NOMO-1 treated with DMSO at 0.1 percent for 48 hours (cell line): ENCODE data around the gene PDE5A.
"Not testable (repeated sequence)": the region's sequence is repeated elsewhere in the genome, so short reads cannot be mapped to it uniquely, and the experiment has no call there.

Experiments
- DNase-seq: peaks from one replicate; lab custom pipeline; 2025; ENCODE audit not compliant: unreplicated experiment; lab: John Stamatoyannopoulos, UW

PDE5A gene

GRCh38 chr4:119478446-119479179 lies 150.0 kb downstream of the PDE5A start:
- no peak for DNase-seq

DNA sequence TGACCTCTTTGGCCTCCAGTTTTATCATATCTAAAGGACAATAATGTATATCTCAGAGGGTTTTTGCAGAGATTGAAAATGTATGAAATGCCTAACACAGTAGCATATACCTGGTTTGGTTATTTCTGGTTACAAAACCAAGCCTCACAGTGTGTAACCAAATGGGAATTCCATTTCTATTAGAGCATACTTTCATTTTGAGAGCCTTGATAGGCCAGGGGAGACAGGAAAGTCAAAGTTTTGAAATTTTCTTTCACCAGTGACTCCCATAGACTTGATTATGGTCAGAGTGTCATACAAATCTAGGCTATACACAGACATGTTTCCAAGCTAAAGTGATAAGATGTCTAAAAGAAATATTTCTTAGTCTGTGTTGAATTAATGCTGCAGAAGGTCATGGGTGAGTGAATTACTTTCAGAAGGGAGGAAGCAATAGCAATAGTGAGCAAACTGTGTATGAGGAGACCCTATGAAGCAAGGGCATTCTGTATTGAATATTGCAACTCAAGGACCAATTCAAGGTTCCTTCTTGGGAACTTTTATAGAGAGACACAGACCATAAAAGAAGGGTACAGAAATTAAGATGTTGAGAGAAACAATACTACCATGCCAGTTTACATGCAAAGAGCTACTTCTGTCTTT lies 151.1 kb downstream of the PDE5A start:
- DNase-seq, result no peak

GRCh38 chr4:119471259-119471658 lies 157.3 kb downstream of the PDE5A start:
- no peak for DNase-seq

DNA sequence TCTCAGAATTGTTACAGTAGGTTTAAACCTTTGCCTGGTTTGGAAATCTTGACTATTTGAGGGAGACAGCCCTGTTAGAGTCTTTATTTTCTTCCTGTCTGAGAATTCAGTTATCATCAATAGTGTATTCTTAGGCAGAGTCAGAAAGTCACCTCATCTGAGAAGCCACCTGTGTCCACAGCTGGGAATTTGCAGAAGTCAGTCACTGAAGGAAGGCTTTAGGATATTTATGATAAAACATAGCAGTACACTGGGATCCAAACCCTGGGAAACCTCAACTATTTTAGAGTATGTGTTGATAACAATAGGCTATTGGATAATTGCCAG lies 157.9 kb downstream of the PDE5A start:
- DNase-seq, result not testable (repeated sequence)

- not testable (repeated sequence) for DNase-seq
Observed at GRCh38 chr4:119470021-119470736, 158.4 kb downstream of the PDE5A start.

GRCh38 chr4:119469039-119469438 lies 159.6 kb downstream of the PDE5A start:
- not testable (repeated sequence) for DNase-seq

DNA sequence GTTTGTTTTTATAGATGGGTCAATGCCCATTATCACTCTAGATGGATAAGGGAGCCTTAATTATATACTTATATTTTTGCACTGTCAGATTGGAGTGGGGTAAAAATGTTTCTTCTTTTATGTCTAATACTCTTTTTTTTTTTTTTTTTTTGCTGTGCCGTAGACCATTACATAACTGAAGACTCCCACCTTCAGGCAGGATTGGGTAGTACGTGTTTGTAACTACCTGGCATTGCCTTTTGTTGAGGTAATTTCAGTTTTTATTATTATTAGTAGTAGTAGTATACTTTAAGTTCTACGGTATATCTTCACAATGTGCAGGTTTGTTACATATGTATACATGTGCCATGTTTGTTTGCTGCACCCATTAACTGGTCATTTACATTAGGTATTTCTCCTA lies 165.9 kb downstream of the PDE5A start:
- not testable (repeated sequence) for DNase-seq

DNA sequence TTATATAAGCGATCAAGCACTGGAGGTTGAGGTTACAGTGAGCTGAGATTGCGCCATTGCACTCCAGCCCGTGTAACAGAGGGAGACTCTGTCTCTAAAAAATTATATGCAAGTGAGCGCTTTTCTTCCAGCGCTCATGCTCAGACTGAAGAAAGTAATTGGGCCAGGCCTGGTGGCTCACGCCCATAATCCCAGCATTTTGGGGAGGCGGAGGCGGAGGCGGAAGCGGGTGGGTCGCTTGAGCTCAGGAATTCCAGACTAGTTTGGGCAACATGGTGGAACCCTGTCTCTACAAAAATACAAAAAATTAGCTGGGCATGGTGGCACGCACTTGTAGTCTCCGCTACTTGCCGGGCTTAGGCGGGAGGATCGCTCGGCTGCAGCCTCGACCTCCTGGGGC lies 172.9 kb downstream of the PDE5A start:
- not testable (repeated sequence) for DNase-seq

GRCh38 chr4:119454491-119455270 lies 173.9 kb downstream of the PDE5A start:
- peak; percentile 75 for DNase-seq

DNA sequence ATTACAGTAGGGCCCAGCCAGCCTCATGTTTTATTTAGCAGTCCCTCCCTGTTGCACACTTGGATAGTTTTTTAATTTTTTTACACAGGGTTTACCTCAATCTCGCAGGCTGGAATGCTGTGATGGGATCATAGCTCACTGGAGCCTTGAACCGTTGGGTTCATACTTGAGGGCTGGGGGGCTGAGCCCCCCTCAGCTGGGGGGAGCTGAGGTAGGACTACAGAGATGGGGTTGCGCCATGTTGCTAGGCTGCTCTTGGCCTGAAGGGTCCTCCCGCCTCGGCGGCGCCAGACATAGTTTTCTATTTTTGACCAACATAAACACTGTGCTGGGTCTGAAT lies 174.5 kb downstream of the PDE5A start:
- not testable (repeated sequence) for DNase-seq

- DNase-seq, result not testable (repeated sequence)
Observed at GRCh38 chr4:119453286-119453685, 175.3 kb downstream of the PDE5A start.

- not testable (repeated sequence) for DNase-seq
Observed at GRCh38 chr4:119449851-119450250, 178.8 kb downstream of the PDE5A start.
